Measurements from ENCODE around the gene ZGRF1.
"Not testable (repeated sequence)": the region's sequence is repeated elsewhere in the genome, so short reads cannot be mapped to it uniquely, and the experiment has no call there.

Gene ZGRF1

DNA sequence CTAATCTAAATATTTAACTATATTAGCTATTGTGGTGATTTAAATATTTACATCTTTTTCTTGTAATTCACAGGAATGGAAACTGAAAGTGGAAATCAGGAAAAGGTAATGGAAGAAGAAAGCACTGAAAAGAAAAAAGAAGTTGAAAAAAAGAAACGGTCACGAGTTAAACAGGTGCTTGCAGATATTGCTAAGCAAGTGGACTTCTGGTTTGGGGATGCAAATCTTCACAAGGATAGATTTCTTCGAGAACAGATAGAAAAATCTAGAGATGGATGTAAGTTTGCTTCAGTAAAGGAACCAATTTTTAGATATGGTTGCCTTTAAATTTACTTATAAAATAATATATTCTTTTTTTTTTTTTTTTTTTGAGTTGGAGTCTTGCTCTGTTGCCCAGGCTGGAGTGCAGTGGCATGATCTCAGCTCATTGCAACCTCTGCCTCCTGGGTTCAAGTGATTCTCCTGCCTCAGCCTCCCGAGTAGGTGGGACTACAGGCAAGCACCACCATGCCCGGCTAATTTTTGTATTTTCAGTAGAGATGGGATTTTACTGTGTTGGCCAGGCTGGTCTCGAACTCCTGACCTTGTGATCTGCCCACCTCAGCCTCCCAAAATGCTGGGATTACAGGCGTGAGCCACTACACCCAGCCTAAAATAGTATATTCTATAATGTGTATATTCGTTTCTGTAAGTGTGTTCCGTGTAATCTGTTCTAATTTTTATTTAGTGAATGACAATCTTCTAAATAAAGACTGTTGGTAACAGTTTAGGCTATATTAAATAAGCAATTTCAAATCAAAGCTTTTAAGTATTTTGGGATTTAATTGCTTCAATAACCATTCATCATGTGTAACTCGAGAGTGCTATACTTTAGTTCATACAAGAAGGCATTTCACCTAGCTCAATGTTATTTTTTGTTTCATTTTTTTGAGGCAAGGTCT is 8.2 kb upstream of the ZGRF1 start:
- not testable (repeated sequence) for DNase-seq

DNA sequence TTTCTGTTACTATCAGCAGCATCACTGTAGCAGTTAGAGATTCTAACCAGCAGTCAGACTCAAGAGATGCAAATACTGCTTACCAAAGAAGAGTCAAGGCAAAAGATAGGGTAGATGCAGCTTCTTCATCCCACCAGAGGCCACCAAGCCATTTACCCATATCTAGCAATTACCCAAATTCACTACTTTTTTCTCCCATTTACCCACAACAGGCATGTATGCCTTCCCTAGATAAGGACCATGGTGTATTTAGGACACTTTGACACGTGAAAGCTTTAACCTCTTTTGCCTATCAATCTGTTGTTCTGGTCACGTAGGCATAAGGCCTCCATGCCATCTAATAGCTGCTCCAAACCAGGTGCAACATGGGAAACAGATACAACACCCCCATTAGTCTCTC is 5.8 kb upstream of the ZGRF1 start:
- no peak for DNase-seq

DNA sequence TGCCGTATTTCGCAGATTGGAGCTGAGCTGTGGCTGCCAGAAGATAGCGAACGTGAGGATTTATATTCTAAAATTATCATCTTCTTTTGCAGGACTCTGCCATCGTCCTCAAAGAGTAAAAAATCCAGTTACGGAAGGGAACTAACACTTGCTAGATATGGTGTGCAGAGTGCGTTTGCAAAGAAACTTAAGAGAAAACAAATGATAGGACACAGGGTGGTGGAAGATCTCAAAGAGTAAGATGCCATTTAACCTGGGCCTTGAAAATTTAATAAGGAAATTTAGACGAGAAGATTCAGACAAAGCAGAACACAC is 800 bp upstream of the ZGRF1 start:
- no peak for DNase-seq

DNA sequence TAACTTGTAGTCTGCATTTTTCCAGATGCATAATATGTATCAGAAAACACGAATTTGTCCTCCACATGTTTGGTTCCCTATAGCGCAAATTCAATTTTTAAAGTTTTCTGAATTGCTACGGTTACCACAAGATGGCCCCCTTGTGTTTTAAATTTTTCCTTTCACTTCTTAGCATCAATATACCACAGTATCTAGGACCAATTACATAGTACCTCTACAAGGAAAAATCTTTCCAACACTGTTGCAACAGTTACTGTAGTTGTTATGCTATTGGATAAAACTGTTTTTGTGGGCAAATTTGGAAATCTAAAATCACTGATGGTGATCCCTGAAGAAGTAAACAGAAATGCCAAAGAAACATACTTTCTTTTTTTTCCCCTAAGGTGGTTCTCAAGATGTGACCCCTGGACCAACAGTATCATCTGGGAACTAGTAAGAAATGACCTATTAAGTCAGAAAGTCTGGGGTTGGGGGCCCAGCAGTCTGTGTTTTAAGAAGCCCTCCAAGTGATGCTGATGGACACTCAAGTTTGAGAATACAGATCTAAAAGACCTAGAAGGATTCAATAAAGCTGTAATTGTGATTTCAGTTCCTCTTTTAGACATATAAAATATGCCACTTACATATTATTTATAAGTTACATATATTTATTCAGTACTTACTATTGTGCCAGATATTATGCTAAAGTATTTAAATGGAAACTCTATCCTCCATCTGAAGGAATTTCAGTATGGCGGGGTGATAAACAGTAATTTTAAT is 3.1 kb downstream of the ZGRF1 start:
- no peak for DNase-seq

DNA sequence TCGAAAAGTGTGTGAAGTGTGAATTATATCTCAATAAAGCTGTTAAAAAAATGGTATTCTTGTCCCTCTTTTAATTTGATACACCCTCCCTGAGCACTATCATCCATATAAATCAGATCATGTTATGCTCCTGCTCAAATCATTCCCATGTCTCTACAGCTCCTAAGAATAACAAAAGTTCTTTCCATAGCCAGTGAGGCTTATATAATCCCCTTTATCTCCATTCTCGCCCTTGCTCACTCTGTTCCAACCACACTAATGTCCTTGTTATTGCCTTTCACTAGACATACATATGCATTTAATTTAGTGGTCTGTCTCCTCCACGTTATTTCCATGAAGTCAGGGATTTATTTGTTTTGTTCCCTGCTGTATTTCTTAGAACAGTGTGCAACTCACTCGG is 10.5 kb downstream of the ZGRF1 start:
- DNase-seq: no peak

DNA sequence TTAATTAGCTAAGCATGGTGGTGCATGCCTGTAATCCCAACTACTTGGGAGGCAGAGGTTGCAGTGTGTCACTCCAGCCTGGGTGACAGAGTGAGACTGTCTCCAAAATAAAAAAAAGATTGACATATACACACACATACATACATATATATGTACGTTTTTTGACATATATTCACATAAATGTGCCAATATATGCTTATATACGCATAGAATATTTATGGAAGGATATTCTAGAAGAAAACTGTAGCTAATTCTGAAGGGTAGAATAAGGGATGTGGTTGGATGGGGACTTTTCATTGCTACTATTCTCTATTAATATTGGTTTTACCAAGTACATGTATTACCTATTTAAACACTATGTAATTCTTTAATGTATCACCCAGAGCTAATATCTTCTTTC is 19.7 kb downstream of the ZGRF1 start:
- no peak for DNase-seq

DNA sequence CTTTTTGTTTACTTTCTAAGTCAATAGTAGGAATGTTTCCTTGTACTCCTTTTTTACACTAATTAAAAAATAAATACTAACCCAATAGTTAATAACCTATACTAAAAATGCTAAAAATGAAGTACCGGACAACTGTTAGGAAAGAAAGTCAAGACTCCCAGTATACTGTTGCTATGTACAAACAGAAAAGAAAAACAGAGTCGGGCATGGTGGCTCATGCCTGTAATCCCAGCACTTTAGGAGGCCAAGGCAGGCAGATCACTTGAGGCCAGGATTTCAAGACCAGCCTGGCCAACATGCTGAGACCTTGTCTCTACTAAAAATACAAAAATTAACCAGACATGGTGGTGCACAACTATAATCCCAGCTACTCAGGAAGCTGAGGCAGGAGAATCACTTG is 23.9 kb downstream of the ZGRF1 start:
- not testable (repeated sequence) for DNase-seq

DNA sequence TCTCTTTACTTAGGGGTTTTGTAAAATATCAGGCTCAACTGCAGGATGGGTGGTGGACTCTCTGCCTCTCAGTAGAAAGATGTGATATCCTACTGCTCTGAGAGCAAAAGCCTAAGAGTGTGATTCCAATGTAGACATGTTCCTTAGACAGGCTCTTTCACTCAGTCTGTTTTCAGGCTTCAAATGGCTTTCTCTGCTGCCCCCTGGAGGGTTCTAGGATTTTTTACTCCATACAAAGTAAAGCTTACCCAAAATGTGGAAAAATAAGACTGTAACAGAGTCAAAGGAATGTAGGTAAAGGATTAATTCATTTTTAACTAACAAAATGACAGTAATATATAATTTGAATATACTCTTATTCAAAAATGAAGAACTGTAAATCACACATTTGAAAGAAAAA is 32.1 kb downstream of the ZGRF1 start:
- no peak for DNase-seq

DNA sequence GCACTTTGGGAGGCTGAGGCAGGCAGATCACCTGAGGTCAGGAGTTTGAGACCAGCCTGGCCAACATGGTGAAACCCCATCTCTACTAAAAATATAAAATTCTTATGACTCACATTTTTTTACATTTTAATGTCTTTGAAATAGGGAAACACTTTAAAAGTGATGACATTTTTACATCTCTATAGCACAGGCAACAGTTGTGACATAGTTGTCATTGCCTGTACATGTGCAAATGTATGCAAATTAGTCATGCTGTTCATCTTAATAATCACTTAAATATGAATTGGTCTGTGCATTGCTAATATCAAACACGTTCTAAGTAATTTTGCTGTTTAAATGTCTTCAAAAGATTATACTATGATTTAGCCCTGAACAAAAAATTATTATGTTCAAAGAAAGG is 41.7 kb downstream of the ZGRF1 start:
- no peak for DNase-seq

DNA sequence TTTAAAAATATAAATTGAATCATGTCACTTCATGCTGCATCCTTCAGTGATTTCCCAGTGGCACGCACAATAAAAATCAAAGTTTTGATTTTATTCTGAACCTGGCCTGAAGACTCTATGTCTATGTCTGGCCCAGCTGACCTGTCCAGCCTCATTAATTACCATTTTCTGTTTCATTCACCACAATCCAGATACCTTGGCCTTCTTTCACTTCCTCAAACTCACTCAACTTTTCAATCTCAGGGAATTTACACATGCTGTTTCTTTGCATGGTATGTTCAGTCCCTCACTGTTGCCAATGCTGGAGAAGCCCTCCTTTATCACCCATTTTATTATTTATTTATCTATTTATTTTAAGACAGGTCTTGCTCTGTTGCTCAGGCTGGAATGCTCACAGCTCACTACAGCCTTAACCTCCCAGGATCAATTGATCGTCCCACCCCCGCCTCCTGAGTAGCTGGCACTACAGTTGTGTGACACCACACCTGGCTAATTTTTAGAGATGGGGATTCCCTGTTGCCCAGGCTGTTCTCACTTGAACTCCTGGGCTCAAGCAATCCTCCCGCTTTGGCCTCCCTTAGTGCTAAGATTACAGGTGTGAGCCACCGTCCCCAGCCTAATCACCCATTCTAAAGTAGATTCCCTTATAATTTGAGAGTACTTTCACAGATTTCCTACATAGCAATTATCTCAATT is 43.1 kb downstream of the ZGRF1 start:
- no peak for DNase-seq

DNA sequence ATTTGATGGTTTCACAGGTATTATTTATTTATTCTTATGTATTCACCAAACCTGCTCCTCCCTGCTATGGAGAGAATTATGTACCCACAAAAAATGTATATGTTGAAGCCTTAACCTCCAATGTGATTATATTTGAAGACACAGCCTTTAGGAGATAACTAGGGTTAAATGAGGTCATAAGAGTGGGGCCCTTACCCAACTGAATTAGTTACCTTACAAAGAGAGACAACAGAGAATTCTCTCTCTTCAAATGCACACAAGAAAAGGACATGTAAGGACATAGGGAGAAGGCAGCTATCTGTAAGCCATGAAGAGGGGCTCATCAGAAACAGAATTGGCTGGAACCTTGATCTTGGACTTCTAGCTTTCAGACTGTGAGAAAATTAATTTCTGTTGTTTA is 44.0 kb downstream of the ZGRF1 start:
- no peak for DNase-seq

DNA sequence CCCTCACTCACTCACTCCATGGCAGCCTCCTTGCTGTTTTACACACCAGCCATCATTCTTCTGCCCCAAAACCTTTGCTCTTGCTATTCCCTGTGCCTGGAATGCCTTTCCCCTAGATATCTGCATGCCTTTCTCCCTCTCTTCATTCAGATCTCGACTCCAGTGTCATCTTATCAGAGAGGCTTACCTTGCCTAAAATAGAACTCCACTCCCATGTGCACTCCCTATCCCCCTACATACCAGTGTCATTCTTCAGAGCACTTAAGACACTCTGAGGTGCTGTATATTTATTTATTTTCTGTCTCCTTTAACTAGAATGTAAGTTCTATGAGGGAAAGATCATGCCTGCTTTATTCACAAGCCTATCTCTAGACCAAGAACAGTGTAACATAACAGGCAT is 45.1 kb downstream of the ZGRF1 start:
- no peak for DNase-seq

DNA sequence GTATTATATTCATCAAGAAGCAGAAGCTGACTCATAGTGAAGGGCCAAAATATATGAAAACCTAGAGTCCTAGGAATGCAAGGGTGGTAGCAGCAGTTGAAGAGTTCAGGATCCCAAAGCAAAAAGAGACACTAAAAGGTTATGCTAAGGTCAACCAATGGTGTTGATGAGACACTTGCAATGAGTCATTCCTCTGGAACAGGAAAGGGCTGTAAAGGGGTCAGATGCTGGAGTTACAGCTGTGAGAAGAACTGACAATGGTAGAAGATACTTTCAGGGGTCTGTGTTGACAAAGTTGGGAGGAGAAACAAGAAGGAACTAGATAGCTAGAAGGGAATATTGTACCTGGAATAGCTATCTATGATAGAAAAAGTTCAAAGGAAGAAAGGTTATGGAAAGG is 47.5 kb downstream of the ZGRF1 start:
- no peak for DNase-seq

DNA sequence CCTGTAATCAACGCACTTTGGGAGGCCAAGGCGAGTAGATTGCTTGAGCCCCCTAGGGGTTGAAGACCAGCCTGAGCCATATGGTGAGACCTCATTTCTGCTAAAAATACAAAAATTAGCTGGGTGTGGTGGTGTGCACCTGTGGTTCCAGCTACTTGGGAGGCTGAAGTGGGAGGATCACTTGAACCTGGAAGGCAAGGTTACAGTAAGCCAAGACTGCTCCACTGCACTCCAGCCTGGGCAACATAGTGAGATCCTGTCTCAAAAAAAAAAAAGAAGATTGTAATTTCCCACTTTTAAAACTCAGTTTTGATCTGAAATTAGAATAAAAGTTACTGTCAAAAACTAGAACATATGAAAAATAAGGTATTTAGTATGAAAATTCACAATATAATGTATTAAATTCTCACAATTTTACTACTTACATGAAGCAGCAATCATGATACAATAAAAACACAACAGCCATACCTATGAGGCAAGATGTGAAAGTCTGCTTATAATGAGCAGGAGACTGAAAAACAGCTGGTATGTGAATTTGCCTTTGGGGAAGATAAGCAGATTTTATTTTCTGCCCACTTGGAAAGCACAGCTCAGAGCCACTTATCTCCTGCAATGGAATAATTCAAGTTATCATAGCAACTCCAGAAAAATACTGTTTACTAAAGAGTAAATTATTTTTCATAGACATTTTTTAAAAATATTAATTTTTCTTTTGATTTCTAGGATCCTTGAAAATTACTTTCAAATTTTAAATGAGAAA is 50.6 kb downstream of the ZGRF1 start:
- DNase-seq: no peak

DNA sequence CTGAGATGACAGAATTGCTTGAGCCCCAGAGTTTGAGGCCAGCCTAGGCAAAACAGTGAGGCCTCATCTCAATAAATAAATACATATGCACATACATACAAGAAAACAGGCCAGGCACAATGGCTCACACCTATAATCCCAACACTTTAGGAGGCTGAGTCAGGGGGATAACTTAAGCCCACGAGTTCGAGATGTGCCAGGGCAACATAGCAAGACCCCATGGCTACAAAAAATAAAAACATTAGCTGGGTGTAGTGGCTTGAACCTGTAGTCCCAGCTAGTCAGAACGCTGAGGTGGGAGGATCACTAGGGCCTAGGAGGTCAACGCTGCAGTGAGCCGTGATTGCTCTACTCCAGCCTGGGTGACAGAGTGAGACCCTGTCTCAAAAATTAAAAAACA is 69.2 kb downstream of the ZGRF1 start:
- DNase-seq: no peak

DNA sequence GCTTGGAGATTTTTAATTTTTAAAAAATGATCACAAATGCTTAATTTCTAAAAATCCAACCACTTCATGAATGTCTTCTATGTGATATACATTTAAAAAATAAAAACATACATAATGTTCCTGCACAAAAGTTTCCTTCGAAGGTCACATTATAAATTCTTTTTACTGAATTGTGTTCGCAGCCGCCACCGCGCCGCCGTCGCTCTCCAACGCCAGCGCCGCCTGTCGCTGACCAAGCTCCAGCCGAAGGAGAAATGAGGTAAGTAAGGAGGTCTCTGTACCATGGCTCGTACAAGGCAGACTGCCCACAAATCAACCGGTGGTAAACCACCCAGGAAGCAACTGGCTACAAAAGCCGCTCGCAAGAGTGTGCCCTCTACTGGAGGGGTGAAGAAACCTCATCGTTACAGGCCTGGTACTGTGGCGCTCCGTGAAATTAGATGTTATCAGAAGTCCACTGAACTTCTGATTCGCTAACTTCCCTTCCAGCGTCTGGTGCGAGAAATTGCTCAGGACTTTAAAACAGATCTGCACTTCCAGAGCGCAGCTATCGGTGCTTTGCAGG is 71.9 kb downstream of the ZGRF1 start:
- no peak for DNase-seq

DNA sequence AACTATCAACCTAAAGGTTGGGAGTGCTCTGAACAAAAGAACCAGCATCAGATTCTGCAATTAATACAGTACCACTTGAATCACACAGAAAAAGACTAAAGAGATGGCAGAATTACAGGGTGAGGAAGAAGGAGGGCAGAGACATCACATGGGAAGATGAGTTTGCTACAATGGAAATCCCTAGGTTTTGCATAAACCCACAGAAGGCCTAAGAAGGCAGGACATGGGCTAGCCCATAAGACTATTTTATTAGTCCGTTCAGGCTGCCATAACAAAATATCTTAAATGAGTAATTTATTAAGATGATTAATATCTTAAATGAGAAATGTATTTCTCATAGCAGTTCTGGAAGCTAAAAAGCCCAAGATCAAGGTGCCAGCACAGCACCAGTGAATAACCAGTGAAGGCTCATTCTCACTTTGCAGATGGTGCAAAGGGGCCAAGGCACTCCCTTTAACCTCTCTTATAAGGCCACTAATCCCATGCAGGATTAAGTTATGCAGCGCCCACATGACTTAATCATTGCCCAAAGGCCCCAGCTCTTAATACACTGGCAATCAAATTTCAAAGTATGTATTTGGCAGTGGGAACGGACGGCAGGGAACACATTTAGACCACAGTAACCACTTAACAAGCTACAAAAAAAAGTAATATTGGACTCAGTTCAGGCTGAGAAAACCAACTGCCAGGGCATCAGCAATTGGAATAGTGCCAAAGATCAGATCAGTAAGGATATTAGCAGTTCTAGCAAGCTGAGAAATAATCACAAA is 73.1 kb downstream of the ZGRF1 start:
- DNase-seq: no peak

DNA sequence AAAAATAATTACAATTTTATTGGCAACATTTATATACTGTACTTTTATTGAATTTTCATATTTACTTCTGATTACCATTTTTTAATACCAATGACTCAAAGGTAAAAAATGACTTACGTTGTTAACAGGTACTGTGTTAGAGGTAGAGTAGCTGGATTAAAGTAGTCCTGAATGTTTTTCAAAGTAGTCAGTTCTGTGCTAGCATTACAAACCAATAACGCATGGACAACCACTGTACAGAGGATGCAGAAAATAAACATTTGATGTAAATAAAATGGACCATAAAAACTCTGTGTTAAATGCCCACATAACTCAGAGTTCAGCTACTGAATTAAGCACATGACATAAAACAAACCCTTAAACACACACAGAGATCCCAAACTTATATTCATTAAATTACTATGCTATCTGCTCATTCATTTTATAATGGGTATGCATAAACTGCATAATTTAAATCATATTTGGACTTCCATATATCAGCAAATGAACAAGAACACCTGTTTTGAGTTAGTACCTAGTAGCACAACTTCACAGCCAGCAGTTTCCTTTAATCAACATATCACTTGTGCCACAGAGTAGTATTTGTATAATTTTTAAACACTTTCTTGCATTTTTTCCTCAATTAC is 74.3 kb downstream of the ZGRF1 start:
- no peak for DNase-seq

DNA sequence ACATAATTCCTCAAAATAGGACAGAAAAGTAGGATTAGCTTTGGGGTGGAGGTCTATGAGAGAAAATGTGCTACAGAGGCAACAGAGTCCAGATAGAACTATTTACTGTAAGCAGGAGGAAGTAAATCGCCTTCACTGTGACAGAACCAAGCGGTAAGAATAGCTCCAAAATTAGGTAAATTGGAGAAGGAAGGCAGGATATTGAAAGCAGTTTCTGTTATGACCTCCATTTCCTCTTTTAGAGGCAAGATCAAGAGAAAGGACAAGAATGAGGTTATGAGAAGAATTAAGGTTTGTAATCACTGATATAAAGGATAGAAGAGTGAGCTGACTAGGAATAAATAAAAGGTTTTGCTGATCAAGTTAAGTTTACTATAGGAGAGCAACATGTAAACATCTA is 76.6 kb downstream of the ZGRF1 start:
- no peak for DNase-seq

DNA sequence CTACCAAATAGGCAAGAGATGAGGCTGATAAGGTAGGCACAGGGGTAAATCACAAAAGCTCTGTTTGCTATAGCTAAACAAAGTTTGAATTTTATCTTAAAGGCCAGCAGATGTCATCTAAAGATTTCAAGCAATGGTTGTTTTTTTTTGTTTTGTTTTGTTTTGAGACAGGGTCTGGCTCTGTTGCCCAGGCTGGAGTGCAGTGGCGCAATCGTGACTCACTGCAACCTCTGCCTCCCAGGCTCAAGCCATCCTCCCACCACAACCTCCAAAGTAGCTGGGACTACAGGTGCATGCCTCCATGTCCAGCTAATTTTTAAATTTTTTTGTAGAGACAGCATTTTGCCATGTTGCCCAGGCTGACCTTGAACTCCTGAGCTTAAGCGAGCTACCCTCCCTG is 77.7 kb downstream of the ZGRF1 start:
- no peak for DNase-seq

DNA sequence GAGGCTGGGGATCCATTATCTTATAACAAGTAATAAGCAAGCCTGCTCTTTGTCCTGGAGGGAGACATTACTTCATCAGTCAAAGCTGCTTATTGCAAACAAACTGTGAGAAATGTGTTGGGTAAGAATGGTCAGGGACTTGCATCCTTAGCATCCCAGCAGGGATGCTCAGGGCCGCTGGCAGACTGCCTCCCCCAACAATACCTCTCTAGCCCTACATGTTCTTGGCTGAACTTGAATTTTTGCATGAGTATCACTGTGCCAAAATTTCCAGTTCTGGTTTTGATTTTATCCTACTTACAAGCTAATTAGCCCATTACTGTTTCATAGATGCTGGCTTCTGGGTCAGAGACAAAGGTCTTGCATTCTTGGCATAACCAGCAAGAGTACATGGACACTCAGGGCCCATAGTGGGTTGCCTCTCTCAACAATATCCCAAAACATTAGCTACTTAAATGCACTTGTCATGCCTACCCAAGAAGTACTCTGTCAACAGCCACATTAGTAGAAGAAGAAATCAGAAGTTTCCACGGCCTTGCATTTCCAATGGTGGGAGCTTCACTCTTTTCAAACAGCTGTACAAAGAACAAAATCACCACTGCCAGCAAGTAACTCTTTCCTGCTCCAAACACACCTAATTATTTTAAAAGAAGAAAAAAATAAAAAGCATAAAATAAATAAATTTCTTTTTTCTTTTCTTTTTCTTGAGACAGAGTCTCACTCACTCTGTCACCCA is 78.9 kb downstream of the ZGRF1 start:
- DNase-seq: no peak

Measured in NCI-H187 (cell line).